Liver (tissue), 3 donors: ENCODE results near the gene SLAIN2.

Source experiments
- CTCF ChIP-seq: fragments of 150-350 bp; IDR thresholded peaks from 2 replicates; pipeline ENCODE4 v1.5.1; 2017; ENCODE audit warnings: improper control_type of control experiment, low read depth, low read length; ENCODE audit not compliant: missing input control
- FOXA1 ChIP-seq: IDR thresholded peaks from 2 replicates; pipeline ENCODE4 v1.6.1; 2016; ENCODE audit warnings: antibody characterized with exemption
- GABPA ChIP-seq, 2 donors: IDR thresholded peaks in 1 of 2; conservative IDR thresholded peaks in 1 of 2; 2 replicates each; pipeline ENCODE4 v1.6.1; 2016; ENCODE audit warnings: antibody characterized with exemption in 2 of 2, mild to moderate bottlenecking in 1 of 2, moderate library complexity in 1 of 2
- JUND ChIP-seq, 2 donors: IDR thresholded peaks; 2 replicates each; pipeline ENCODE4 v1.6.1; 2016; ENCODE audit warnings: antibody characterized with exemption in 2 of 2
- MAX ChIP-seq: IDR thresholded peaks from 2 replicates; pipeline ENCODE4 v1.6.1; 2016; ENCODE audit warnings: antibody characterized with exemption
- RAD21 ChIP-seq, 2 donors: IDR thresholded peaks; 2 replicates each; pipeline ENCODE4 v1.6.1; 2016; ENCODE audit warnings: antibody characterized with exemption in 2 of 2, mild to moderate bottlenecking in 2 of 2
- REST ChIP-seq: IDR thresholded peaks from 2 replicates; pipeline ENCODE4 v1.6.1; 2016; ENCODE audit warnings: antibody characterized with exemption, mild to moderate bottlenecking
- RXRA ChIP-seq, 2 donors: IDR thresholded peaks; 2 replicates each; pipeline ENCODE4 v1.6.1; 2017 to 2018; ENCODE audit warnings: antibody characterized with exemption in 2 of 2, mild to moderate bottlenecking in 1 of 2
- SP1 ChIP-seq: IDR thresholded peaks from 2 replicates; pipeline ENCODE4 v1.6.1; 2018; ENCODE audit warnings: antibody characterized with exemption, mild to moderate bottlenecking
- TAF1 ChIP-seq: conservative IDR thresholded peaks from 2 replicates; pipeline ENCODE4 v1.6.1; 2016; ENCODE audit warnings: antibody characterized with exemption, mild to moderate bottlenecking
- YY1 ChIP-seq: IDR thresholded peaks from 2 replicates; pipeline ENCODE4 v1.6.1; 2016; ENCODE audit warnings: antibody characterized with exemption, mild to moderate bottlenecking
- ZBTB33 ChIP-seq: IDR thresholded peaks from 2 replicates; pipeline ENCODE4 v1.6.1; 2016; ENCODE audit warnings: antibody characterized with exemption
- donor health status: healthy.
- donor health status: healthy.

- TF ChIP-seq REST = no peak
- TF ChIP-seq MAX = no peak
- no peak for TF ChIP-seq GABPA (IDR thresholded peaks at IDR 0.05 in 1 of 2, conservative IDR thresholded peaks at IDR 0.05 in 1 of 2)
- no peak for TF ChIP-seq CTCF
- TF ChIP-seq RXRA (IDR thresholded peaks at IDR 0.05) = no peak
- TF ChIP-seq YY1 = no peak
- TF ChIP-seq FOXA1 = no peak
- TF ChIP-seq TAF1 = no peak
- TF ChIP-seq JUND (IDR thresholded peaks at IDR 0.05) = no peak
- TF ChIP-seq ZBTB33 = no peak
- no peak for TF ChIP-seq RAD21 (IDR thresholded peaks at IDR 0.05)
- no peak for TF ChIP-seq SP1
These were observed 119.7 kb downstream of the SLAIN2 start for GRCh38 chr4:48461000-48461399.
